Lower lobe of right lung (tissue), 2 donors: Measurements from ENCODE around the gene SREBF1. TPM values are rescaled to one million over a fixed set of nuclear protein-coding genes. Genes with fewer than 3 reads are reported as not detected.

Experiments
- ATAC-seq, 2 donors: fragments of 200-7000 bp; cut with Tn5 transposase; one replicate each; pipeline ENCODE4 v1.9.1; 2020 to 2022; ENCODE audit warnings: mild to moderate bottlenecking in 2 of 2, moderate library complexity in 2 of 2
- DNase-seq: peaks from one replicate; pipeline ENCODE4 v3.0.0-alpha.2; 2020
- H3K27ac ChIP-seq: fragments of 200-600 bp; one replicate; pipeline ENCODE4 v1.8.0; 2022
- H3K27me3 ChIP-seq: fragments of 200-600 bp; one replicate; pipeline ENCODE4 v1.8.0; 2022; ENCODE audit warnings: low read depth
- H3K36me3 ChIP-seq: fragments of 200-600 bp; one replicate; pipeline ENCODE4 v1.8.0; 2022; ENCODE audit warnings: mild to moderate bottlenecking
- H3K4me1 ChIP-seq: fragments of 200-600 bp; one replicate; pipeline ENCODE4 v1.8.0; 2022
- H3K4me3 ChIP-seq: fragments of 200-600 bp; one replicate; pipeline ENCODE4 v1.8.0; 2022; ENCODE audit warnings: mild to moderate bottlenecking
- H3K9me3 ChIP-seq: fragments of 200-600 bp; one replicate; pipeline ENCODE4 v1.8.0; 2022
- CTCF ChIP-seq: fragments of 200-600 bp; IDR thresholded peaks from one replicate; pipeline ENCODE4 v1.8.0; 2022; ENCODE audit warnings: antibody characterized with exemption, mild to moderate bottlenecking
- intact Hi-C: fragments of 100-400 bp; cut with DNase I; formaldehyde crosslinking; loops from one replicate; pipeline ENCODE4 v1.11.0; 2022
- total RNA-seq: library from RNA; stranded (reverse); fragmentation: NEBNext Ultra II Directional; extraction: Animal tissue kit (Norgen Biotek cat#: 25700); gene quantifications from one replicate; pipeline ENCODE4 v1.2.1, GENCODE V29; 2021
- donor health status: DM: no; HTN: yes; CAD: no; lungs with severe emphysema.

The SREBF1 gene
- total RNA-seq, 1 donor from 2014 or later, result 77.2 TPM

- peaks cover 32% of the 10 kb centered on the region for H3K4me1 ChIP-seq
- no peak for ATAC-seq
- no peak for DNase-seq
- no peaks in the 10 kb centered on the region for H3K9me3 ChIP-seq
- H3K36me3 ChIP-seq, result peaks cover 45% of the 10 kb centered on the region
- H3K27ac ChIP-seq, result no peak overlapping the region
- no peak for TF ChIP-seq CTCF
- intact Hi-C loops, result no loop called here
- no peaks in the 10 kb centered on the region for H3K27me3 ChIP-seq
- H3K4me3 ChIP-seq, result no peak overlapping the region
Measured at GRCh38 chr17:17872547-17873345, 36.0 kb upstream of the SREBF1 start.

- intact Hi-C loops, result no loop called here
- DNase-seq (no peak), ATAC-seq (no peak)
- no peak for TF ChIP-seq CTCF
- H3K9me3 ChIP-seq, result no peaks in the 10 kb centered on the region
- no peak overlapping the region for H3K4me3 ChIP-seq
- H3K27me3 ChIP-seq, result no peaks in the 10 kb centered on the region
- no peak overlapping the region for H3K27ac ChIP-seq
- peaks cover 24% of the 10 kb centered on the region for H3K4me1 ChIP-seq
- peaks cover 48% of the 10 kb centered on the region for H3K36me3 ChIP-seq
Measured at GRCh38 chr17:17871913-17872312, 35.1 kb upstream of the SREBF1 start.

GRCh38 chr17:17870247-17870646, 33.5 kb upstream of the SREBF1 start:
- intact Hi-C loops, result no loop called here
- Histone ChIP-seq H3K9me3 (no peaks in the 10 kb centered on the region), H3K27ac (no peak overlapping the region), H3K4me1 (peaks cover 14% of the 10 kb centered on the region), H3K27me3 (no peaks in the 10 kb centered on the region), H3K4me3 (no peak overlapping the region), H3K36me3 (peaks cover 43% of the 10 kb centered on the region)
- ATAC-seq (no peak), DNase-seq (no peak)
- TF ChIP-seq CTCF, result no peak

- TF ChIP-seq CTCF, result no peak
Measured at GRCh38 chr17:17868641-17869522, 32.1 kb upstream of the SREBF1 start.

GRCh38 chr17:17866897-17867296, 30.1 kb upstream of the SREBF1 start:
- ATAC-seq, result no peak
- H3K9me3 ChIP-seq, result no peaks in the 10 kb centered on the region
- no peaks in the 10 kb centered on the region for H3K27me3 ChIP-seq
- H3K27ac ChIP-seq, result no peak overlapping the region
- no peak overlapping the region for H3K4me3 ChIP-seq
- peaks cover 8% of the 10 kb centered on the region for H3K4me1 ChIP-seq
- no peak for DNase-seq
- H3K36me3 ChIP-seq, result peaks cover 31% of the 10 kb centered on the region
- intact Hi-C loops, result no loop called here
- no peak for TF ChIP-seq CTCF

More at GRCh38 chr17:17868641-17869522, 32.1 kb upstream of the SREBF1 start:
- Histone ChIP-seq H3K4me1 (peaks cover 8% of the 10 kb centered on the region), H3K36me3 (peaks cover 41% of the 10 kb centered on the region), H3K27me3 (no peaks in the 10 kb centered on the region), H3K27ac (peak overlapping the region; percentile 3), H3K4me3 (no peak overlapping the region), H3K9me3 (no peaks in the 10 kb centered on the region)
- DNase-seq (no peak), ATAC-seq (peak; percentile 26 to 39)
- intact Hi-C loops, result no loop called here
